SK-N-SH (cell line): ENCODE measurements around the gene RAD51B. TPM values are rescaled to one million over a fixed set of nuclear protein-coding genes. Genes with fewer than 3 reads are reported as not detected.

Source experiments
- CTCF ChIA-PET: fragments of 300-600, 350-600 bp; formaldehyde crosslinking; extraction: SDS; loops from one replicate; lab custom pipeline; 2021; lab: Yijun Ruan, JAX
- POLR2A ChIA-PET: fragments of 350-600 bp; sonication (Branson Sonifier 250); formaldehyde crosslinking; extraction: SDS; loops from one replicate; lab custom pipeline; 2020; ENCODE audit warnings: antibody characterized with exemption, inconsistent platforms; lab: Yijun Ruan, JAX
- DNase-seq: peaks from one replicate; pipeline ENCODE4 v3.0.0; 2012
- H2AFZ ChIP-seq: fragments of 200-600 bp; sonication (generic); 2 replicates; pipeline ENCODE4 v1.8.1; 2016; ENCODE audit warnings: antibody characterized with exemption, mild to moderate bottlenecking, low read depth
- H3F3A ChIP-seq: fragments of 200-600 bp; sonication (generic); replicated peaks from 2 replicates; pipeline ENCODE3; 2016; ENCODE audit warnings: antibody characterized with exemption, mild to moderate bottlenecking; ENCODE audit not compliant: insufficient read depth
- H3K27ac ChIP-seq, 2 experiments: fragments of 200-500 bp in 1 of 2; fragments of 200-600 bp in 1 of 2; sonication (Bioruptor generic) in 1 of 2; sonication (generic), shearing (Covaris generic) in 1 of 2; 2 replicates each; pipeline versions ENCODE4 v1.5.1 to v1.6.1; 2014 to 2016; ENCODE audit warnings: low read depth in 2 of 2, inconsistent platforms in 1 of 2, low read length in 1 of 2, mild to moderate bottlenecking in 1 of 2, mixed read lengths in 1 of 2
- H3K27me3 ChIP-seq: fragments of 200-600 bp; sonication (generic), shearing (Covaris generic); 2 replicates; pipeline ENCODE4 v1.6.1; 2016; ENCODE audit warnings: mixed run types; ENCODE audit not compliant: insufficient read depth
- H3K36me3 ChIP-seq, 2 experiments: fragments of 200-500 bp in 1 of 2; fragments of 200-600 bp in 1 of 2; sonication (Bioruptor generic) in 1 of 2; sonication (generic) in 1 of 2; replicated peaks in 1 of 2; 2 replicates each; pipeline versions ENCODE3 to v1.5.1; 2014 to 2016; ENCODE audit warnings: low read length in 1 of 2, mild to moderate bottlenecking in 1 of 2; ENCODE audit not compliant: insufficient read depth in 2 of 2, control insufficient read depth in 1 of 2
- H3K4me1 ChIP-seq, 2 experiments: fragments of 200-500 bp in 1 of 2; fragments of 200-600 bp in 1 of 2; sonication (Bioruptor generic) in 1 of 2; sonication (generic), shearing (Covaris generic) in 1 of 2; 2 replicates each; pipeline versions ENCODE4 v1.5.1 to v1.6.1; 2014 to 2016; ENCODE audit warnings: low read depth in 1 of 2, low read length in 1 of 2, mixed run types in 1 of 2; ENCODE audit not compliant: insufficient read depth in 2 of 2, control insufficient read depth in 1 of 2
- H3K4me2 ChIP-seq: fragments of 200-600 bp; sonication (generic), shearing (Covaris generic); 2 replicates; pipeline ENCODE4 v1.6.1; 2017; ENCODE audit warnings: mixed run types
- H3K4me3 ChIP-seq, 2 experiments: fragments of 200-500 bp in 1 of 2; fragments of 200-600 bp in 1 of 2; sonication (Bioruptor generic) in 1 of 2; sonication (generic), shearing (Covaris generic) in 1 of 2; 2 replicates each; pipeline versions ENCODE4 v1.5.1 to v1.8.1; 2014 to 2016; ENCODE audit warnings: low read depth in 2 of 2, inconsistent platforms in 1 of 2, low read length in 1 of 2, mild to moderate bottlenecking in 1 of 2, mixed read lengths in 1 of 2, moderate library complexity in 1 of 2
- H3K79me2 ChIP-seq: fragments of 200-600 bp; sonication (generic); 2 replicates; pipeline ENCODE4 v1.8.1; 2017; ENCODE audit warnings: mild to moderate bottlenecking; ENCODE audit not compliant: insufficient read depth
- H3K9ac ChIP-seq: fragments of 200-600 bp; sonication (generic); 2 replicates; pipeline ENCODE4 v1.6.1; 2017; ENCODE audit warnings: mixed run types
- H3K9me2 ChIP-seq: fragments of 200-600 bp; sonication (generic); 2 replicates; pipeline ENCODE4 v1.6.1; 2017; ENCODE audit warnings: mixed run types
- H3K9me3 ChIP-seq: fragments of 200-600 bp; sonication (generic); 2 replicates; pipeline ENCODE4 v1.6.1; 2017; ENCODE audit warnings: mixed run types, mild to moderate bottlenecking, moderate library complexity
- H4K20me1 ChIP-seq: fragments of 200-600 bp; sonication (generic); 2 replicates; pipeline ENCODE4 v1.6.1; 2017; ENCODE audit warnings: mild to moderate bottlenecking, mixed run types; ENCODE audit not compliant: insufficient read depth
- CHD2 ChIP-seq: fragments of 150-350 bp; IDR thresholded peaks from 2 replicates; pipeline ENCODE4 v1.6.1; 2018; ENCODE audit warnings: low read length; ENCODE audit not compliant: partially characterized antibody
- CTCF ChIP-seq: fragments of 200-600 bp; sonication (generic); IDR thresholded peaks from 2 replicates; pipeline ENCODE4 v1.6.1; 2017; ENCODE audit warnings: antibody characterized with exemption, mild to moderate bottlenecking, moderate library complexity
- EP300 ChIP-seq, 2 experiments: IDR thresholded peaks; 2 replicates each; pipeline versions ENCODE4 v1.4.0 to v1.6.1; 2012; ENCODE audit warnings: borderline replicate concordance in 1 of 2, low read depth in 1 of 2, low read length in 1 of 2
- EZH2phosphoT487 ChIP-seq: fragments of 200-600 bp; sonication (generic); IDR thresholded peaks from 2 replicates; pipeline ENCODE4 v1.6.1; 2017; ENCODE audit warnings: low read depth, mixed run types, mild to moderate bottlenecking, antibody characterized with exemption, moderate library complexity, borderline replicate concordance
- FOSL2 ChIP-seq: IDR thresholded peaks from 2 replicates; pipeline ENCODE4 v1.4.0; 2012; ENCODE audit warnings: low read depth, mild to moderate bottlenecking, moderate library complexity, borderline replicate concordance
- GATA2 ChIP-seq: sonication (generic); formaldehyde crosslinking; IDR thresholded peaks from 2 replicates; pipeline ENCODE4 v1.5.0; 2020; ENCODE audit warnings: mild to moderate bottlenecking, missing genetic modification reagents
- MAX ChIP-seq: IDR thresholded peaks from 2 replicates; pipeline ENCODE4 v1.4.0; 2012; ENCODE audit warnings: low read depth
- MEF2A ChIP-seq: IDR thresholded peaks from 2 replicates; pipeline ENCODE4 v1.4.0; 2012; ENCODE audit warnings: low read depth, borderline replicate concordance
- NFIC ChIP-seq: IDR thresholded peaks from 2 replicates; pipeline ENCODE4 v1.4.0; 2012; ENCODE audit warnings: borderline replicate concordance
- POLR2AphosphoS5 ChIP-seq: IDR thresholded peaks from 2 replicates; pipeline ENCODE4 v1.6.1; 2012; ENCODE audit warnings: low read depth, low read length
- RAD21 ChIP-seq: IDR thresholded peaks from 2 replicates; pipeline ENCODE4 v1.6.1; 2012; ENCODE audit warnings: mild to moderate bottlenecking, low read length
- RCOR1 ChIP-seq: fragments of 150-350 bp; IDR thresholded peaks from 2 replicates; pipeline ENCODE4 v1.6.1; 2017; ENCODE audit warnings: antibody characterized with exemption, low read length
- REST ChIP-seq: IDR thresholded peaks from 2 replicates; pipeline ENCODE4 v1.6.1; 2012; ENCODE audit warnings: mild to moderate bottlenecking, low read depth, low read length, moderate library complexity
- SIN3A ChIP-seq: IDR thresholded peaks from 2 replicates; pipeline ENCODE4 v1.6.1; 2012; ENCODE audit warnings: low read depth, mild to moderate bottlenecking, low read length, moderate library complexity, borderline replicate concordance
- SMC3 ChIP-seq: IDR thresholded peaks from 2 replicates; pipeline ENCODE4 v1.6.1; 2012; ENCODE audit warnings: low read depth, low read length, improper control_type of control experiment
- TAF1 ChIP-seq: IDR thresholded peaks from 2 replicates; pipeline ENCODE4 v1.6.1; 2012; ENCODE audit warnings: low read depth, mild to moderate bottlenecking, low read length, moderate library complexity, borderline replicate concordance
- TEAD4 ChIP-seq: IDR thresholded peaks from 2 replicates; pipeline ENCODE4 v1.4.0; 2012; ENCODE audit warnings: mild to moderate bottlenecking, borderline replicate concordance; ENCODE audit not compliant: insufficient read depth
- USF1 ChIP-seq: IDR thresholded peaks from 2 replicates; pipeline ENCODE4 v1.4.0; 2012; ENCODE audit warnings: low read depth, borderline replicate concordance
- USF2 ChIP-seq: fragments of 150-350 bp; IDR thresholded peaks from 2 replicates; pipeline ENCODE4 v1.6.1; 2017; ENCODE audit warnings: antibody characterized with exemption, low read length, low read depth, borderline replicate concordance
- WGBS: methylation state at CpG from one replicate; pipeline ENCODE4 v1.1.6; 2017; ENCODE audit warnings: low lambda C conversion rate; 5-methylcytosine and 5-hydroxymethylcytosine counted together
- polyA plus RNA-seq, 3 experiments: library from polyadenylated mRNA; depleted of rRNA; stranded (reverse); fragments of >200 nt; gene quantifications; 2 replicates each; pipeline ENCODE4 v1.2.3, GENCODE V29; 2012

RAD51B gene
- polyA plus RNA-seq, 1 of the 3 experiments (the other 2 are of a cell fraction), result 6.0 TPM

GRCh38 chr14:68497011-68497410 lies 677.4 kb downstream of the RAD51B start:
- DNase-seq, result no peak
- Histone ChIP-seq H3K36me3 (no peaks in the 10 kb centered on the region), H3K4me2 (no peak overlapping the region), H3K4me1 (no peaks in the 10 kb centered on the region; a peak in 1 of 4 replicates), H3K9me2 (no peaks in the 10 kb centered on the region), H3F3A (no peaks in the 10 kb centered on the region), H4K20me1 (no peaks in the 10 kb centered on the region), H3K27me3 (no peaks in the 10 kb centered on the region), H3K79me2 (no peaks in the 10 kb centered on the region), H3K27ac (no peak overlapping the region), H3K9ac (no peak overlapping the region), H3K4me3 (no peak overlapping the region), H3K9me3 (no peaks in the 10 kb centered on the region), H2AFZ (no peak overlapping the region)
- POLR2A ChIA-PET, result no interaction called here
- TF ChIP-seq SMC3, result no peak
- TF ChIP-seq NFIC, result no peak
- TF ChIP-seq FOSL2, result no peak
- TF ChIP-seq EZH2phosphoT487, result no peak
- TF ChIP-seq POLR2AphosphoS5, result no peak
- TF ChIP-seq MEF2A, result no peak
- no peak for TF ChIP-seq USF2
- TF ChIP-seq CHD2, result no peak
- no peak for TF ChIP-seq REST
- no peak for TF ChIP-seq RCOR1
- no peak for TF ChIP-seq USF1
- no peak for TF ChIP-seq RAD21
- TF ChIP-seq TAF1, result no peak
- no peak for TF ChIP-seq SIN3A
- TF ChIP-seq GATA2 (CRISPR knock-in tag), result no peak
- no peak for TF ChIP-seq EP300 (IDR thresholded peaks at IDR 0.05; ENCODE audit: borderline replicate concordance in 1 of 2, low read depth in 1 of 2, low read length in 1 of 2)
- TF ChIP-seq CTCF, result no peak
- TF ChIP-seq MAX, result no peak
- no peak for TF ChIP-seq TEAD4
- WGBS, result 98% methylated on average over 2 of the region's 2 CpGs
- CTCF ChIA-PET, result no interaction called here
